Upper lobe of left lung (tissue), 4 donors: ENCODE data around the gene KIF26B.

ENCODE experiments used
- POLR2A ChIP-seq, 4 donors: fragments of 450-650 bp; IDR thresholded peaks; one replicate each; pipeline ENCODE4 v1.5.1; 2016 to 2017; ENCODE audit warnings: antibody characterized with exemption in 4 of 4, mild to moderate bottlenecking in 2 of 4
- TF ChIP-seq, protein P1 (sequence below), 6 experiments: fragments of 450-650 bp in 4 of 6; fragments of 200-600 bp in 2 of 6; sonication (generic) in 2 of 6; IDR thresholded peaks; one replicate each; pipeline ENCODE4 v1.5.1; 2016 to 2019; ENCODE audit warnings: antibody characterized with exemption in 6 of 6

- TF ChIP-seq, protein P1, sequence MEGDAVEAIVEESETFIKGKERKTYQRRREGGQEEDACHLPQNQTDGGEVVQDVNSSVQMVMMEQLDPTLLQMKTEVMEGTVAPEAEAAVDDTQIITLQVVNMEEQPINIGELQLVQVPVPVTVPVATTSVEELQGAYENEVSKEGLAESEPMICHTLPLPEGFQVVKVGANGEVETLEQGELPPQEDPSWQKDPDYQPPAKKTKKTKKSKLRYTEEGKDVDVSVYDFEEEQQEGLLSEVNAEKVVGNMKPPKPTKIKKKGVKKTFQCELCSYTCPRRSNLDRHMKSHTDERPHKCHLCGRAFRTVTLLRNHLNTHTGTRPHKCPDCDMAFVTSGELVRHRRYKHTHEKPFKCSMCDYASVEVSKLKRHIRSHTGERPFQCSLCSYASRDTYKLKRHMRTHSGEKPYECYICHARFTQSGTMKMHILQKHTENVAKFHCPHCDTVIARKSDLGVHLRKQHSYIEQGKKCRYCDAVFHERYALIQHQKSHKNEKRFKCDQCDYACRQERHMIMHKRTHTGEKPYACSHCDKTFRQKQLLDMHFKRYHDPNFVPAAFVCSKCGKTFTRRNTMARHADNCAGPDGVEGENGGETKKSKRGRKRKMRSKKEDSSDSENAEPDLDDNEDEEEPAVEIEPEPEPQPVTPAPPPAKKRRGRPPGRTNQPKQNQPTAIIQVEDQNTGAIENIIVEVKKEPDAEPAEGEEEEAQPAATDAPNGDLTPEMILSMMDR (IDR thresholded peaks at IDR 0.05): no peak
- no peak for TF ChIP-seq POLR2A (IDR thresholded peaks at IDR 0.05)
These were observed 321.3 kb downstream of the KIF26B start for GRCh38 chr1:245475961-245476516.
